Islet of Langerhans (tissue), 1 donor: Measurements from ENCODE around the gene GPR137B.

Source experiments
- FAIRE-seq: peaks from one replicate; lab custom pipeline; 2011; peaks lifted over from hg19 to GRCh38; lab: Jason Lieb, UNC

The GPR137B gene, protein sequence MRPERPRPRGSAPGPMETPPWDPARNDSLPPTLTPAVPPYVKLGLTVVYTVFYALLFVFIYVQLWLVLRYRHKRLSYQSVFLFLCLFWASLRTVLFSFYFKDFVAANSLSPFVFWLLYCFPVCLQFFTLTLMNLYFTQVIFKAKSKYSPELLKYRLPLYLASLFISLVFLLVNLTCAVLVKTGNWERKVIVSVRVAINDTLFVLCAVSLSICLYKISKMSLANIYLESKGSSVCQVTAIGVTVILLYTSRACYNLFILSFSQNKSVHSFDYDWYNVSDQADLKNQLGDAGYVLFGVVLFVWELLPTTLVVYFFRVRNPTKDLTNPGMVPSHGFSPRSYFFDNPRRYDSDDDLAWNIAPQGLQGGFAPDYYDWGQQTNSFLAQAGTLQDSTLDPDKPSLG

DNA sequence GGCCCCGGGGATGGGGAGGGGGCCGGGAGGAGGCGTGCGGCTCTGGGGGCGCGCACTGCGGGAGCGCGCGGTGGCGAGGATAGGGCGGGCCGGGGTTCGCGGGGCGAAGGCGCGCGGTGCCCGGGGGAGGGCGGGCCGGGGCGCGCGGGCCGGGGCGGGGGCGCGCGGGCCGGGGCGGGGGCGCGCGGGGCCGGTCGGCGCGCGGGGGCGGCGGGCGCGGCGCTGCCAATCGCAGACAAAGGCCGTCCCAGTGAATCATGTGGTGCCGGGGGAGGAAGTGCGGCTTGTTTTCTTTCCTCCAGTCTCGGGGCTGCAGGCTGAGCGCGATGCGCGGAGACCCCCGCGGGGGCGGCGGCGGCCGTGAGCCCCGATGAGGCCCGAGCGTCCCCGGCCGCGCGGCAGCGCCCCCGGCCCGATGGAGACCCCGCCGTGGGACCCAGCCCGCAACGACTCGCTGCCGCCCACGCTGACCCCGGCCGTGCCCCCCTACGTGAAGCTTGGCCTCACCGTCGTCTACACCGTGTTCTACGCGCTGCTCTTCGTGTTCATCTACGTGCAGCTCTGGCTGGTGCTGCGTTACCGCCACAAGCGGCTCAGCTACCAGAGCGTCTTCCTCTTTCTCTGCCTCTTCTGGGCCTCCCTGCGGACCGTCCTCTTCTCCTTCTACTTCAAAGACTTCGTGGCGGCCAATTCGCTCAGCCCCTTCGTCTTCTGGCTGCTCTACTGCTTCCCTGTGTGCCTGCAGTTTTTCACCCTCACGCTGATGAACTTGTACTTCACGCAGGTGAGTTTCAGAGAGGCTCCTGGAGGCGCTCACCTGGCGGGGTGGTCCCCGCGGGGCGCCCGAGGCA is at the start of gene GPR137B:
TSS of gene GPR137B (plus strand) at position 287 of the 851 bp plus-strand sequence. CDS start at position 371, 84 bp downstream.
- no peak for FAIRE-seq

DNA sequence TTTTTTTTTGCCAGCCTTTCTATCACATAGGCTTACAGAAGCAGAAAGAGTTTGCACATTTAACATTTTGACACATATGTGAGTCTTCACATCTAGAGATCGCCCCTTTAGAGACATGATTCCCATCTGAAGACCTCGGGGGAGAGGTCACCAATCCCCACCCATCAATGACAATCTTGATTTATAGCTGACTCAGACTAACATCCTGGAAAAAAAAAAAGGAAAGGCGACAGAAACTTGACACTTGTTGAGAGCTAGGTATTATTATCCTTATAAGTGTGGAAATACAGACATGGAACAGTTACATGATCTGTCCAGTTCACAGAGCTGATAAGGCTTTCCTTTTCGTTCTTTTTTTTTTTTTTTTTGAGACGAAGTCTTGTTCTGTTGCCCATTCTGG is 49.4 kb upstream of the GPR137B start:
- no peak for FAIRE-seq

DNA sequence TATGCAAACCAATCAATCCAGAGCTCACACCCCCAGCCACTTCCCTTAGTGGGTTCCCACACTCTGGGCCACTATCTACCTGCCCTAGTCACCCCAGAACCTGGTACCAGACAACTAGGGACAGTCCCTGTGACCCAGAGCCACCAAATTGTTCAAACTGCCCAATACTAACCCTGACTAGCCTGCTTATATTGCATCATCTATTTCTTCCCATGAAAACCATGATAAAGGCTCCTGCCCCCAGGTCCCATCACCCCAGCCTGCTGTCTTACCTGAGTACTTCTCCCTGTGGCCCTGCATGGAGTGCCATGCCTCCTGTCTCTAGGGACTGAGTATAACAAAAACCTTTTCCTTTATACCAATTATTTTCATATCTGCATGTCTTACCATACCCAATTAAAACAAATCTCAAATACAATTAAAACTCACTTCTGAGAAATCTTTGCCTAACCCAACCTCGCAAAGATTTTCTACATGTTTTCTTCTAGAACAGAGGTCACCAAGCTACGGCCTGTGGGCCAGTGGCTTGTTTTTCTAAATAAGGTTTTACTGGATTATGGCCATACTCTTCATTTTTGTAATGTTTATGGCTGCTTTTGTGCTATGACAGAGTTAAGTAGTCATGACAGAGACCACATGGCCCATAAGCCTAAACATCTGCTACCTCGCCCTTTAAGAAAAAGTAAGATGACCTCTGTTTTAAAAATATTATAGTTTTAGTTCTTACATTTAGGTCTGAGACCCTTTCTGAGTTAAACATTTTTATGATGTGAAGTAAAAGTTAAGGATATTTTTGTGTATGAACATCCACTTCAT is 46.4 kb upstream of the GPR137B start:
- no peak for FAIRE-seq

DNA sequence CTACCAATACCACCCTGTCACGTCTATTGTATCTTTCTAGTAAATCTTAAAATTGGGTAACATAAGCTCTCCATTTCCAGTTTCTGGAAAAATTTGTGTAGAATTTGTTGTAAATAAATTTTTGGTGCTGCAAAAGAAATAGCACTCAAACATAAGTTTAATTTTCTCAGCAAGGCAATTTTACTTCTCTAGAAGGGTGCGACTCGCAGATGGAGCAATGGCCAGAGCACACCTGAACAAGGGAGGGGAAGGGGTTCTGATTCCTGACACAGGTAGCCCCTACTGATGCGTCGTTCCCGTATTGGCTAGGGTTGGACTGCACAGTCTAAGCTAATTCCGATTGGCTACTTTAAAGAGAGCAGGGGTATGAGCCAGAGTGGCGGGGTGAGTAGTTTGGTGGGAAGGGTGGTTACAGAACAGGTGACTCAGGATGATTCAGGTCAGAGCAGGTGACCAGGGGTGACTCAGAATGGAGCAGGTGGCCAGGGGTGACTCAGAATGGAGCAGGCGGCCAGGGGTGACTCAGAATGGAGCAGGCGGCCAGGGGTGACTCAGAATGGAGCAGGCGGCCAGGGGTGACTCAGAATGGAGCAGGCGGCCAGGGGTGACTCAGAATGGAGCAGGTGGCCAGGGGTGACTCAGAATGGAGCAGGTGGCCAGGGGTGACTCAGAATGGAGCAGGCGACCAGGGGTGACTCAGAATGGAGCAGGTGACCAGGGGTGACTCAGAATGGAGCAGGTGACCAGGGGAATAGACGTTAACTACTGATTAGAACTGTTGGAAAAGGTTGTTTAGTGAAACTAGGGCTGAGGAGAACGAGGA is 45.5 kb upstream of the GPR137B start:
- FAIRE-seq = peak; percentile 66

DNA sequence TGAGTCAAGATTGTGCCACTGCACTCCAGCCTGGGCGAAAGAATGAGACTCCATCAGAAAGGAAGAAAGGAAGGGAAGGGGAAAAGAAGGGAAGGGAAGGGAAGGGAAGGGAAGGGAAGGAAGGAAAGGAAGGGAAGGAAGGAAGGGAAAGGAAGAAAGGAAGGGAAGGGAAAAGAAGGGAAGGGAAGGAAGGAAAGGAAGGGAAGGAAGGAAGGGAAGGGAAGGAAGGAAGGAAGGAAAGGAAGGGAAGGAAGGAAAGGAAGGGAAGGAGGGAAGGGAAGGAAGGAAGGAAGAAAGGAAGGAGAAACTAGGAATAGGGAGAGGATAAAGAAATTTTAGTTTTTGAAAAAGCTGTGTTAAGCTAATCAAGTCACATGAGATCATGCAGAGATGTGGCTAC is 44.1 kb upstream of the GPR137B start:
- no peak for FAIRE-seq

DNA sequence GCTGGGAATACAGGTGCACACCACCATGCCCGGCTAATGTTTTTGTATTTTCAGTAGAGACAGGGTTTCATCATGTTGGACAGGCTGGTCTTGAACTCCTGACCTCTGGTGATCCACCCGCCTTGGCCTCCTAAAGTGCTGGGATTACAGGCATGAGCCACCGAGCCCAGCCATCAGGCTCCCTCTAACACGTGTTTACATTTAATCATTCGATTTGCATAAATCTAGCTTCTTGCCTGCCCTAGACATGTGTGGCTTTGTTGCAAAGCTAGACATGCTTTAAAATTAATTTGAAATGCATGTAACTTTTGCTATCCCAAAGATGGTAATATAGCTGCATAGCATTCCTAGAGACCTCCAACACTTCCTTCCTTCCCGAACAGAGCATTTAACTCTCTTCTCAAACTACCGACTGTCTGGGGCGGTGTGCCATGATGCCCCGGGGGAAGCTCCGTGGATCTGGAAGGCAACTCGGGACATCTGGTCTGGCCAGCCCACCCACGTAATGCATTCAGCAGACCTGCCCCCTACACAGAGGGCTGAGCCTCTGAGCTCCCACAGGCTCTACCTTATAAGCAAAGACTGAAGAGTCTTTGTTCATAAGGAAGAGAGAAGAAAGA is 42.9 kb upstream of the GPR137B start:
- no peak for FAIRE-seq

DNA sequence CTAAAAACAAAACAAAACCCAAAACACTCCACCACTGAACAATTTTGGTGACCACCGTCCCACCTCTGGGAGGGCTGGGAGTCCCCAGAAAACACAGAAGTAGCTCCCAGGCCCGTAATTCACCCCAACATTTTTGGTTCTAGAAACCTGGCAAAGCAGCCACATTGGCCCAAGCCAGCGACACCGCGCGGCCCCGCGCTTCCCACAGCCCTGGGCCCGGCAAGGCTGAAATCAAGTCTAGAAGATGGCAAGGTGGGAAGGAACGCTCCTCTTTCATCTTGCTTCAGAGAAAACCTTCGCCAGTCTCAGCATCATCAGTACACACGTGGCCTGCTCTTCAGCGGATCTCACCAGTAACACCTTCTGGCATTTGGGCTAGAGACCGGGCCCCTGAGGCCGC is 41.5 kb upstream of the GPR137B start:
- no peak for FAIRE-seq

DNA sequence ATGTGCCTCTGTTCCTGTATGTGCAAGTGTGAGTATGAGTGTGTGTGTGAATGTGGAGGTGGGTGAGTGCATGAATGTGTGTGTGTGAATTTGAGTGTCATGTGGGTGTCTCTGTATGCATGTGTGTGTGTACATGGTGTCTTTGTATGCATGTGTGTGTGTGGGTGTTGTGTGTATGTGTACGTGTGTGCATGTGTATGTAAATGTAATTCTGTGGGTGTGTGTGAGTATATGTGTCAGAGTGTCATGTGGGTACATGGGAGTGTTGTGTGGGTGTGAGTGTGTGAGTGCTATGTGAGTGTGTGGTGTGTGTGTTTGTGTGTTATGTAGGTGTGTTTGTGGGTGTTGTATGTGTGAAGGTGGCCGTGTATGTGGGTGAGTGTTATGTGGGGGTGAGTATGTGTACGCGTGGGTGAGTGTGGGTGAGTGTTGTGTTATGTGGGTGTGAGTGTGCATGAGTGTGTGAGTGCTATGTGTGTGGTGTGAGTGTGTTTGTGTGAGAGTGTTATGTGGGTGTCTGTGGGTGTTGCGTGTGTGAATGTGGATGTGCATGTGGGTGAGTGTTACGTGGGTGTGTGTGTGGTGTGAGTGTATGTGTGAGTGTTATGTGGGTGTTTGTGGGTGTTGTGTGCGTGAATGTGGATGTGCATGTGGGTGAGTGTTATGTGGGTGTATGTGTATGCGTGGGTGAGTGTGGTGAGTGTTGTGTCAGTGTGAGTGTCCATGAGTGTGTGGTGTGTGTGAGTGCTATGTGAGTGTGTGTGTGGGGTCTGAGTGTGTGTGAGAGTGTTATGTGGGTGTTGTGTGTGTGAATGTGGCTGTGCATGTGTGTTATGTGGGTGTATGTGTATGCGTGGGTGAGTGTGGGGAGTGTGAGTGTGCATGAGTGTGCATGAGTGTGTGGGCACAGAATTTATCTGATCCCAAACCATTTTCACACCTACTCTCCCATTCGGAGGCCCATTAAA is 40.8 kb upstream of the GPR137B start:
- FAIRE-seq = no peak

DNA sequence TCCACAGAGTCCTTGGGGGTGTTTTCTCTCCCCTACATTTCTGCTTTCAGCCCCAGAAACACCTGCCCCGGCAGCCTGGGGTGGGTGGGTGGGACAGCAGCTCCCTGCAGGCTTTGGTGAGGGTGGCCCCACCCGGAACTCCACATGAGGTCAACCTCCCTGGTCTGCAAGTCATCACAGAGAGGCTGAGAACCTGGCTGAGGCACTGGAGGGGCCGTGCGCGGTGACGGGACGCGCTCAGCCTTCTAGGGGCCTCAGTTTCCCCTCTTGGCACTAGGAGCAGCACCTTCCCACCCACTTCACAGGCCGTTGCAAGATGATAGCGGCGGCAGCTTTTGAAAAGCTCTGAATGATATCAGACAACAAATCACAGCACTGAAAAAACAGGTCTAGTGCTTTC is 39.7 kb upstream of the GPR137B start:
- FAIRE-seq = no peak

DNA sequence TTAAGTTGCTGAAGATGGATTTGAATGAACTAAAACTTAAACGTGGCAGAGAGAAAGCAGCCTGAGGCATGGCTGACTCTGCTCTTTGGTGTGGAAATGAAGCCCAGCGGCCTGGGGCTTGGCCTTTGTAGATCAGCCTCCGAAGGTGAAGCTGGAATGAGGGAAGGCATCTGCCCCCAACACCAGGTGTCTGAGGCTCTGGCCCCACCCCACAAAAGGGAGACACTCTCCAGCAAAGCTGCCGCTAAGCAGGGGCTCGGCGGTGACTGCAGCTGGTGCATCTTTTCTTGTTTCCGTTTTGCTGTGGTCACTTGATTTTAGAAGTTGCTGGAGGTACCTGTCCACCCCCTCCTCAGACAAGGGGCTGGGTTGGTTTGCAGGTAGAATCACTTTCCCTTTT is 39.3 kb upstream of the GPR137B start:
- no peak for FAIRE-seq

DNA sequence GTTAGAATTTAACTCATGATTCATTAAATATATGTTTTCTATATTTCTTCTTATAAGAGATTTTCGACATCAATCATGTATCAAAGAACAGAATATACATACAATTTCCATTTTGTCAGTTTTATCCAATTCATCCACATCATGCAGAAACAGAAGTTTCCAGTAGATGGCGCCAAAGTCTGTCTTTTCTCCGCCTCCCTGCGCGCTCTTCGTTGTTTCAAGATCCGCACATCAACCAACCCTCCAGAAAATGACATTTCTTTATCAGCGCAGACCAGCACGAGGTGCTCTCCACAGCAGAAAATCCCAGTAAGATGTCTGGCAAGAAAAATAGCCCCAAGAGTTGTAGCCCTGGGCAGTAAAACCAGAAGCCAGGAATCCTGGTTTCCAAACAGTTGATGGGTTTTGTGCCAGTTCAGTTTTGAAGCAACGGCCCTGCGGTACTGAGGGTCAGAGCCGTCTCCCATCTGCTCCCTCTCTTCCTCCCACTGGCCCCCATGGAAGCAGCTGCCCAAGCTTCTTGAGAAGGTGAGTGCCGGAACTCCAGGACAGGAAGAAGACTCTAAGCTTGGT is 38.6 kb upstream of the GPR137B start:
- FAIRE-seq = peak; percentile 97

DNA sequence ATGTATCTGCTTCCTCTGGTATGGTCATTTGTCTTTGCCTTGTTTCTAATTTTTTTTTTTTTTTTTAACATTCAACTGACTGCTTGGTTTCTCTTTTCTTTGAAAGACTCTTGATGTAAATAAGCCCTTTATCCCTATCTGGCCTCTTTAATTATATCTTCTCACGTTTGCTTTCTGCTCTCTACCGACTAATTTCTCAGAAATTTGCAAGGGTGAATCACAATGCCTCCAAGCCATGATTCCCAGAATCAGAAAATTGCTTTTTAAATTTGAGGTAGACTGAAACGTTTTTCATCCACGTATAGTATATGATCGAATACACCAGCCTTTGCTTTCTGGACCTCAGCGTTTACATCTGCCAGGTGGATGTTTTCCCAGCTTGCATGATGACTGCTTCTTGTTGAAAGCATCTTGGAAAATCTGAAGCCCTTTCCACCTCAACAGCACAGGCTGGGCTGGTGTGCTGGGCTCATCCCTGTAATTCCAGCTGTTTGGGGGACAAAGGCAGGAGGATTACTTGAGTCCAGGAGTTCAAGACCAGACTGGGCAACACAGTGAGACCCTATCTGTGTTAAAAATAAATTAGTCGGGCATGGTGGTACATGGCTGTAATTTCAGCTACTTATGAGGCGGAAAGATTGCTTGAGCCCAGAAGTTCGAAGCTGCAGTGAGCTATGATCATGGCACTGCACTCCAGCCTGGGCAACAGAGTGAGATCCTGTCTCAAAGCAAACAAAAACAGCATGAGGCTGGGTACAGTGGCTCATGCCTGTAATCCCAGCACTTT is 35.0 kb upstream of the GPR137B start:
- no peak for FAIRE-seq

DNA sequence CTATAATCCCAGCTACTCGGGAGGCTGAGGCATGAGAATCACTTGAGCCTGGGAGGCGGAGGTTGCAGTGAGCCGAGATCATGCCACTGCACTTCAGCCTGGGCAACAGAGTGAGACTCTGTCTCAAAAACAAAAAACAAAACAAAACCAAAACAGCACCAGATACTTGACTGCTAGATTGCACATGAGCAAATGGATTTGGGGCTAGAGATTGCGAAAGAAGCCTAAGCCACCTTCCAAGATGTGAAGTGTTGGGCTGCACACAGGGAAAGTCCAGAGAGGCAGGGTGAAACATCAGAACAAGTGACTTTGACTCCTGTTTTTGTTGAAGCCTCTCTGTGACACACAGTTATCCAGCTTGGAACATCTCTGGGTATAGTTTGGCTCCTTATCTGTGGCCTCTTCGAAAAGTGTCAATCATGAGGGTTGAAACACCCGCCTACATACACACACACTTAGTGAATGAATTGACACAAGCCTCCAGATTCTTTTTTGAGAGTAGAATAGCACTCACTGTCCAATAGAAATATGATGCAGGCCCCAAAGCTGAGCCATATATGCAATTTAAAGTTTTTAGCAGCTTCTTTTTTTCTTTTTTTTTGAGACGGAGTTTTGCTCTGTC is 34.2 kb upstream of the GPR137B start:
- no peak for FAIRE-seq

DNA sequence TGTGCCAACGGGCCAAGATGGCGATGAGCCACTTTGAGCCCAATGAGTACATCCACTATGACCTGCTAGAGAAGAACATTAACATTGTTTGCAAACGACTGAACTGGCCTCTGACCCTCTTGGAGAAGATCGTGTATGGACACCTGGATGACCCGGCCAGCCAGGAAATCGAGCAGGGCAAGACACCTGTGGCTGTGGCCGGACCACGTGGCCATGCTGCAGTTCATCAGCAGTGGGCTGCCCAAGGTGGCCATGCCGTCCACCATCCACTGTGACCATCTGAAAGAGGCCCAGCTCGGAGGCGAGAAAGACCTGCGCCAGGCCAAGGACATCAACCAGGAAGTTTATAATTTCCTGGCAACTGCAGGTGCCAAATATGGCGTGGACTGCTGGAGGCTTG is 32.2 kb upstream of the GPR137B start:
- FAIRE-seq = no peak

DNA sequence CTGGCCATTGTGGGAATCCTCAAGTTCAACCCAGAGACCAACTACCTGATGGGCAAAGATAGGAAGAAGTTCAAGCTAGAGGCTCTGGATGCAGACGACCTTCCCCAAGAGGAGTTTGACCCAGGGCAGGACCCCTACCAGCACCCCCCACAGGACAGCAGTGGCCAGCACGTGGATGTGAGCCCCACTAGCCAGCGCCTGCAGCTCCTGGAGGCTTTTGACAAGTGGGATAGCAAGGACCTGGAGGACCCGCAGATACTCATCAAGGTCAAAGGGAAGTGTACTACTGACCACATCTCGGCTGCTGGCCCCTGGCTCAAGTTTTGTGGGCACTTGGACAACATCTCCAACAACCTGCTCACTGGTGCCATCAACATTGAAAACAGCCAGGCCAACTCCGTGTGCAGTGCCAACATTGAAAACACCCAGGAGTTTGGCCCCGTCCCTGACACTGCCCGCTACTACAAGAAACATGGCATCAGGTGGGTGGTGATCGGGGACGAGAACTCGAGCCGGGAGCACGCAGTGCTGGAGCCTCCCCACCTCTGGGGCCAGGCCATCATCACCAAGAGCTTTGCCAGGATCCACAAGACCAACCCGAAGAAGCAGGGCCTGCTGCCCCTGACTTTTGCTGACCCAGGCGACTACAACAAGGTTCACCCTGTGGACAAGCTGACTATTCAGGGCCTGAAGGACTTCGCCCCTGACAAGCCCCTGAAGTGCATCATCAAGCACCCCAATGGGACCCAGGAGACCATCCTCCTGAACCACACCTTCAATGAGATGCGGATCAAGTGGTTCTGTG is 30.6 kb upstream of the GPR137B start:
- no peak for FAIRE-seq

DNA sequence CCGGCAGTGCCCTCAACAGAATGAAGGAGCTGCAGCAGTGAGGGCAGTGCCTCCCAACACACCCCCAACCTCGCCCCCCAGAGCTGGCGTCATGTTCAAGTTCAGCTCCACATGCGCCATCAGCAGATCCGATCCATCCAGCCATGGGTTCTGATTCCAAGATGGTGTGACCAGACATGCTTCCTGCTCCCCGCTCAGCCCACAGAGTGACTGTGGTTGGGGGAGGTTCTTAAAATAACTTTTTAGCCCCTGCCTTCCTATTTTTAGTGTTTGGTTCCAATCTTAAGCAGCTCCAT is 30.1 kb upstream of the GPR137B start:
- FAIRE-seq = no peak

DNA sequence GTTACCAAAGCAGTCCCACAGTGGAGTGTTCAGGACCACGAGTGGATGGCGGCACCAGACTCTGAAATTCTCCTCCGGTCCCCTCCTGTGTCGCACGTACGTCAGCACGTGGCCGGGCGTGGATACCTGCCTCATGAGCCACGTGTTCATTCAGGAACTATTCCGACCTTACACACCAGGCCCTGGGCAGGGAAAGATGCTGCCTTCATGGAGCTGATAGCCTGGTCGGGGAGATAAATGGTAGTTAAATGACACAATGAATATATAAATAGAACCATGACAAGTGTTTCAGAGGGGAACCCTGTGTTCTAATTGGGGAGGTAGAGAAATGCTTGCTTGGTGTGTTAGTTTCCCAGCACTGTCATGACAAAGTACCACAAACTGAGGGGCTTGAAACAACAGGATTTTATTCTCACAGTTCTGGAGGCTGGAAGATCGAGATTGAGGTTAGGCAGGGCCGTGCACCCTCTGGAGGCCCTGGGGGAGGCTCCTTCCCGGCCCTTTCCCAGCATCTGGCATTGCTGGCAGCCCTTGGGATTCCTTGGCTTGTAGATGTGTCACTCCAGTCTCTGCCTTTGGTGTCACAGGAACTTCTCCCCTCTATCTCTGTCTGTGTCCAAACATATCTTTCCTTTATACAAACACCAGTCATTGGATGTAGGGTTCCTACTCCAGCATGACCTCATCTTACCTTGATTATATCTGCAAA is 28.9 kb upstream of the GPR137B start:
- no peak for FAIRE-seq
